ENCODE results near the gene TSC22D1.
A peak's percentile ranks its signal among the peaks of the same experiment; 100 is the strongest.
"Not testable (repeated sequence)": the region's sequence is repeated elsewhere in the genome, so short reads cannot be mapped to it uniquely, and the experiment has no call there.

Gene TSC22D1

GRCh38 chr13:44498502-44498901, 77.6 kb downstream of the TSC22D1 start:
- no peak for DNase-seq

- no peak for DNase-seq
These were observed 78.3 kb downstream of the TSC22D1 start for GRCh38 chr13:44497801-44498200.

GRCh38 chr13:44493213-44493812, 82.8 kb downstream of the TSC22D1 start:
- DNase-seq = no peak

- no peak for DNase-seq
These were observed 86.4 kb downstream of the TSC22D1 start for GRCh38 chr13:44489751-44490150.

GRCh38 chr13:44487989-44488388, 88.1 kb downstream of the TSC22D1 start:
- no peak for DNase-seq

GRCh38 chr13:44484562-44485138, 91.5 kb downstream of the TSC22D1 start:
- DNase-seq = no peak

- peak; percentile 25 for DNase-seq
These were observed 101.8 kb downstream of the TSC22D1 start for GRCh38 chr13:44474122-44474910.

GRCh38 chr13:44471686-44472085, 104.4 kb downstream of the TSC22D1 start:
- no peak for DNase-seq

GRCh38 chr13:44470638-44471562, 105.2 kb downstream of the TSC22D1 start:
- peak; percentile 56 for DNase-seq

- DNase-seq = no peak
These were observed 107.3 kb downstream of the TSC22D1 start for GRCh38 chr13:44468874-44469273.

GRCh38 chr13:44465318-44465717, 110.8 kb downstream of the TSC22D1 start:
- DNase-seq = no peak

- DNase-seq = no peak
These were observed 111.7 kb downstream of the TSC22D1 start for GRCh38 chr13:44464471-44464870.

- no peak for DNase-seq
These were observed 112.4 kb downstream of the TSC22D1 start for GRCh38 chr13:44463759-44464158.

GRCh38 chr13:44459674-44460073, 116.5 kb downstream of the TSC22D1 start:
- DNase-seq = no peak

- DNase-seq = no peak
These were observed 117.7 kb downstream of the TSC22D1 start for GRCh38 chr13:44458313-44458975.

GRCh38 chr13:44456212-44456611, 119.9 kb downstream of the TSC22D1 start:
- not testable (repeated sequence) for DNase-seq

- DNase-seq = no peak
These were observed 120.4 kb downstream of the TSC22D1 start for GRCh38 chr13:44455769-44456168.

- no peak for DNase-seq
These were observed 122.2 kb downstream of the TSC22D1 start for GRCh38 chr13:44453881-44454280.

GRCh38 chr13:44453069-44453468, 123.1 kb downstream of the TSC22D1 start:
- no peak for DNase-seq

- no peak for DNase-seq
These were observed 123.7 kb downstream of the TSC22D1 start for GRCh38 chr13:44452418-44452817.

GRCh38 chr13:44451651-44452050, 124.5 kb downstream of the TSC22D1 start:
- DNase-seq = no peak

- DNase-seq = no peak
These were observed 125.0 kb downstream of the TSC22D1 start for GRCh38 chr13:44451126-44451525.

Data from DMS53 (cell line).